ENCODE results near the gene GSTT2B.
"Not testable (repeated sequence)": the region's sequence is repeated elsewhere in the genome, so short reads cannot be mapped to it uniquely, and the experiment has no call there.

GSTT2B gene

GRCh38 chr22:23986089-23986488 is 25.1 kb upstream of the GSTT2B start:
- in situ Hi-C loops (cut with MboI; ENCODE audit: low sequenced_read_pairs): not testable (repeated sequence)

- in situ Hi-C loops (cut with MboI; ENCODE audit: low sequenced_read_pairs): no loop called here
These were observed 23.4 kb upstream of the GSTT2B start for GRCh38 chr22:23984430-23984829.

- in situ Hi-C loops (cut with MboI; ENCODE audit: low sequenced_read_pairs): not testable (repeated sequence)
These were observed 19.6 kb upstream of the GSTT2B start for GRCh38 chr22:23980567-23980966.

- in situ Hi-C loops (cut with MboI; ENCODE audit: low sequenced_read_pairs): not testable (repeated sequence)
These were observed 18.7 kb upstream of the GSTT2B start, which contains the start of gene GSTT2 for GRCh38 chr22:23979557-23980240. TSS of gene GSTT2 (plus strand) at chr22:23980134.

GRCh38 chr22:23977304-23977703 is 16.3 kb upstream of the GSTT2B start:
- in situ Hi-C loops (cut with MboI; ENCODE audit: low sequenced_read_pairs): not testable (repeated sequence)

- in situ Hi-C loops (cut with MboI; ENCODE audit: low sequenced_read_pairs): not testable (repeated sequence)
These were observed 13.9 kb upstream of the GSTT2B start for GRCh38 chr22:23974836-23975352.

GRCh38 chr22:23974345-23974744 is 13.3 kb upstream of the GSTT2B start, which contains the start of gene DDT:
TSS of gene DDT (minus strand) at chr22:23974441. CDS start at chr22:23974414, 27 bp downstream.
- in situ Hi-C loops (cut with MboI; ENCODE audit: low sequenced_read_pairs): not testable (repeated sequence)

- in situ Hi-C loops (cut with MboI; ENCODE audit: low sequenced_read_pairs): not testable (repeated sequence)
These were observed 10.9 kb upstream of the GSTT2B start for GRCh38 chr22:23971927-23972326.

GRCh38 chr22:23970816-23971486 is 10.0 kb upstream of the GSTT2B start:
- in situ Hi-C loops (cut with MboI; ENCODE audit: low sequenced_read_pairs): no loop called here

GRCh38 chr22:23970201-23970641 is 9.2 kb upstream of the GSTT2B start:
- in situ Hi-C loops (cut with MboI; ENCODE audit: low sequenced_read_pairs): no loop called here

- in situ Hi-C loops (cut with MboI; ENCODE audit: low sequenced_read_pairs): no loop called here
These were observed 8.1 kb upstream of the GSTT2B start for GRCh38 chr22:23969071-23969470.

- in situ Hi-C loops (cut with MboI; ENCODE audit: low sequenced_read_pairs): not testable (repeated sequence)
These were observed 5.6 kb upstream of the GSTT2B start, which contains the start of gene DDTL for GRCh38 chr22:23966568-23966967. TSS of gene DDTL (plus strand) at chr22:23966888. CDS start at chr22:23966915, 27 bp downstream.

GRCh38 chr22:23966094-23966493 is 5.1 kb upstream of the GSTT2B start:
- in situ Hi-C loops (cut with MboI; ENCODE audit: low sequenced_read_pairs): not testable (repeated sequence)

GRCh38 chr22:23956301-23956900 is 4.6 kb downstream of the GSTT2B start:
- in situ Hi-C loops (cut with MboI; ENCODE audit: low sequenced_read_pairs): not testable (repeated sequence)

GRCh38 chr22:23955886-23956285 is 5.1 kb downstream of the GSTT2B start:
- in situ Hi-C loops (cut with MboI; ENCODE audit: low sequenced_read_pairs): not testable (repeated sequence)

GRCh38 chr22:23954991-23955305 is 6.0 kb downstream of the GSTT2B start:
- in situ Hi-C loops (cut with MboI; ENCODE audit: low sequenced_read_pairs): not testable (repeated sequence)

- in situ Hi-C loops (cut with MboI; ENCODE audit: low sequenced_read_pairs): not testable (repeated sequence)
These were observed 6.6 kb downstream of the GSTT2B start for GRCh38 chr22:23954193-23954990.

- in situ Hi-C loops (cut with MboI; ENCODE audit: low sequenced_read_pairs): not testable (repeated sequence)
These were observed 7.5 kb downstream of the GSTT2B start for GRCh38 chr22:23953485-23953884.

GRCh38 chr22:23952794-23953405 is 8.1 kb downstream of the GSTT2B start:
- in situ Hi-C loops (cut with MboI; ENCODE audit: low sequenced_read_pairs): not testable (repeated sequence)

- in situ Hi-C loops (cut with MboI; ENCODE audit: low sequenced_read_pairs): not testable (repeated sequence)
These were observed 9.6 kb downstream of the GSTT2B start for GRCh38 chr22:23951383-23951782.

Measured in HL-60/S4 treated with phorbol 12-myristate 13-acetate at 8.2 ng/mL for 4 days and 3 days (cell line).